H1 (cell line): Measurements from ENCODE around the gene GRIK2. TPM values are rescaled to one million over a fixed set of nuclear protein-coding genes. Genes with fewer than 3 reads are reported as not detected.

Experiments used
- CHD7 ChIP-seq: fragments of 300-600 bp; sonication (generic); IDR thresholded peaks from 2 replicates; pipeline ENCODE4 v1.7.1; 2012; ENCODE audit warnings: low read length, moderate library complexity, mild to moderate bottlenecking, inconsistent platforms; ENCODE audit not compliant: insufficient replicate concordance
- EP300 ChIP-seq, 2 experiments: IDR thresholded peaks; 1 replicate in 1 of 2; 2 replicates in 1 of 2; pipeline ENCODE4 v1.6.1; 2011 to 2012; ENCODE audit warnings: low read depth in 2 of 2, low read length in 2 of 2, mild to moderate bottlenecking in 2 of 2, borderline replicate concordance in 1 of 2, inconsistent platforms in 1 of 2, moderate library complexity in 1 of 2
- EZH2 ChIP-seq: fragments of 200-600 bp; sonication (generic); IDR thresholded peaks from 2 replicates; pipeline ENCODE4 v1.7.1; 2012; ENCODE audit warnings: low read depth, mild to moderate bottlenecking, moderate library complexity, low read length, inconsistent platforms; ENCODE audit not compliant: severe bottlenecking
- GABPA ChIP-seq: IDR thresholded peaks from 2 replicates; pipeline ENCODE4 v1.6.1; 2011; ENCODE audit warnings: mild to moderate bottlenecking, low read length, moderate library complexity, borderline replicate concordance; ENCODE audit not compliant: insufficient read depth
- MAFK ChIP-seq: IDR thresholded peaks from 2 replicates; pipeline ENCODE4 v1.6.1; 2012; ENCODE audit warnings: low read depth, mild to moderate bottlenecking, improper control_type of control experiment, low read length
- NANOG ChIP-seq: IDR thresholded peaks from 2 replicates; pipeline ENCODE4 v1.6.1; 2011; ENCODE audit warnings: low read length, low read depth, mild to moderate bottlenecking, inconsistent platforms; ENCODE audit not compliant: insufficient read depth, poor library complexity, severe bottlenecking
- RBBP5 ChIP-seq: IDR thresholded peaks from 2 replicates; pipeline ENCODE4 v1.7.1; 2012; ENCODE audit warnings: low read depth, mild to moderate bottlenecking, inconsistent platforms, low read length, moderate library complexity, borderline replicate concordance
- SAP30 ChIP-seq: fragments of 300-600 bp; sonication (generic); IDR thresholded peaks from 2 replicates; pipeline ENCODE4 v1.7.1; 2012; ENCODE audit warnings: low read length, moderate library complexity, mild to moderate bottlenecking, inconsistent platforms; ENCODE audit not compliant: insufficient read depth, insufficient replicate concordance
- SP2 ChIP-seq: IDR thresholded peaks from 2 replicates; pipeline ENCODE4 v1.6.1; 2012; ENCODE audit warnings: mild to moderate bottlenecking, low read length, inconsistent platforms
- polyA plus RNA-seq, 7 experiments: library from polyadenylated mRNA; depleted of rRNA in 3 of 7; stranded (reverse) in 5 of 7; unstranded in 2 of 7; fragments of >200 nt in 5 of 7; fragments of 200-250 nt in 2 of 7; gene quantifications; 1 replicate in 5 of 7; 2 replicates in 1 of 7; 4 replicates in 1 of 7; pipeline versions ENCODE4 v1.2.1 to v1.2.3, GENCODE V29; 2011 to 2013; ENCODE audit warnings: missing spikeins in 2 of 7, mixed read lengths in 2 of 7
- total RNA-seq: library from RNA; stranded (reverse); fragmentation: NEBNext Ultra II Directional; extraction: Animal tissue kit (Norgen Biotek cat#: 25700); gene quantifications from 2 replicates; pipeline ENCODE4 v1.2.1, GENCODE V29; 2021
- TF ChIP-seq, protein P1 (sequence below): IDR thresholded peaks from 2 replicates; pipeline ENCODE4 v1.6.1; 2012; ENCODE audit warnings: inconsistent platforms

GRIK2 gene
- total and polyA plus RNA-seq, 2 of the 8 experiments (the other 6 are each of a cell fraction or from before 2014, with no cell fraction given): 1.8 to 2.2 TPM

DNA sequence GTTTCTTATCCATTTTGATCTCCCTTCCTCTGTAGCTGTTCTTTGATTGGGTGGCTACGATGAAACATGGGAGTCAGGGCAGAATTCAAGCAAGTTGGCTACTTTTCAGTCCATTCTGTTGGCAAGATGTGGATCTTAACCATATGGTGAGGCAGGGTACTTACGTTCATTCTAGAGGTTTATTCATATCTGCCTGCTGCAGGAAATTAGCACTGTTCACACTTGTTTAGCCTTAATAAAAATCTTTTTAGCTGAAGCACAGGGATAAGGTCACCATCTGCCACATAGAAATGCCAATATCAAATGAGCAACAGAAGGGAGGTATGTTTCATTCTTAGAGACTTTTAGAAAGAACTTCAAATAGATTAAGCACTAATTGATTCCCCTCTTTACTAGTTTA, 83.9 kb downstream of the GRIK2 start (continued):
- TF ChIP-seq CHD7 (no peak), SAP30 (no peak), MAFK (no peak), GABPA (no peak), SP2 (no peak), EZH2 (no peak), EP300 (IDR thresholded peaks at IDR 0.05; ENCODE audit: borderline replicate concordance in 1 of 2, low read depth in 2 of 2, low read length in 2 of 2) (no peak), RBBP5 (no peak), NANOG (no peak)
- TF ChIP-seq, protein P1, sequence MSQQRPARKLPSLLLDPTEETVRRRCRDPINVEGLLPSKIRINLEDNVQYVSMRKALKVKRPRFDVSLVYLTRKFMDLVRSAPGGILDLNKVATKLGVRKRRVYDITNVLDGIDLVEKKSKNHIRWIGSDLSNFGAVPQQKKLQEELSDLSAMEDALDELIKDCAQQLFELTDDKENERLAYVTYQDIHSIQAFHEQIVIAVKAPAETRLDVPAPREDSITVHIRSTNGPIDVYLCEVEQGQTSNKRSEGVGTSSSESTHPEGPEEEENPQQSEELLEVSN: no peak
- TF ChIP-seq, all 59 proteins: peak for 0
